ENCODE results near the gene ING1.
"Not testable (repeated sequence)": the region's sequence is repeated elsewhere in the genome, so short reads cannot be mapped to it uniquely, and the experiment has no call there.

ING1 gene

DNA sequence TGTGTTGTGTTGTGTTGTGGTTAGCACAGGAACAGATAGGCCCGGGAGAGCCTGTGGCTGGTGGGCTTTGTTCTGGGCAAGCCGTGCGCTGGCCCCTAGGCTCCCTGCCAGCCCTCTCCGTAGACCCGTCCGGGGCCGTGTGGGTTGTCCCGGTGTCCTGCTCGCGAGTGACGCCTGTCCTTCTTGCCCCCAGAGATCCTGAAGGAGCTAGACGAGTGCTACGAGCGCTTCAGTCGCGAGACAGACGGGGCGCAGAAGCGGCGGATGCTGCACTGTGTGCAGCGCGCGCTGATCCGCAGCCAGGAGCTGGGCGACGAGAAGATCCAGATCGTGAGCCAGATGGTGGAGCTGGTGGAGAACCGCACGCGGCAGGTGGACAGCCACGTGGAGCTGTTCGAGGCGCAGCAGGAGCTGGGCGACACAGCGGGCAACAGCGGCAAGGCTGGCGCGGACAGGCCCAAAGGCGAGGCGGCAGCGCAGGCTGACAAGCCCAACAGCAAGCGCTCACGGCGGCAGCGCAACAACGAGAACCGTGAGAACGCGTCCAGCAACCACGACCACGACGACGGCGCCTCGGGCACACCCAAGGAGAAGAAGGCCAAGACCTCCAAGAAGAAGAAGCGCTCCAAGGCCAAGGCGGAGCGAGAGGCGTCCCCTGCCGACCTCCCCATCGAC lies 5.7 kb downstream of the ING1 start:
- no peak for DNase-seq

DNA sequence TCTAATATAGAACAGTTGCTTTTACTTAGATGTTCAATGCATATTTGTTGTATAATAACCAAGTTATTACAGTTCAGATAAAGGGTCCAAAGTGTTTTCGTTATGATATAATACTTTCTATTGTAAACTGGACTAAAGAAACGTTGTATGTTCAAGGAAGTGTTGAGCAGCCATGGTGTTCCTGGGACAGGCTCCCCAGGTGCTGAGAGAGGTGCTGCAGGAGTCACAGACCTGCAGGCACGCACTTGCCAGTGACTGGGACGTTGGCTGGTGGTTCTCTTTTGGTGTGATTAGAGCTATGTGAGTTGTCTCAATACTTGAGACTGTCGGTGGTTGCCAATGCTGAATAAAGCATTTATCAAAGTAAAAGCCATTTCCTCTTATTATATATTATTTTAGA lies 9.5 kb downstream of the ING1 start:
- DNase-seq, result no peak

DNA sequence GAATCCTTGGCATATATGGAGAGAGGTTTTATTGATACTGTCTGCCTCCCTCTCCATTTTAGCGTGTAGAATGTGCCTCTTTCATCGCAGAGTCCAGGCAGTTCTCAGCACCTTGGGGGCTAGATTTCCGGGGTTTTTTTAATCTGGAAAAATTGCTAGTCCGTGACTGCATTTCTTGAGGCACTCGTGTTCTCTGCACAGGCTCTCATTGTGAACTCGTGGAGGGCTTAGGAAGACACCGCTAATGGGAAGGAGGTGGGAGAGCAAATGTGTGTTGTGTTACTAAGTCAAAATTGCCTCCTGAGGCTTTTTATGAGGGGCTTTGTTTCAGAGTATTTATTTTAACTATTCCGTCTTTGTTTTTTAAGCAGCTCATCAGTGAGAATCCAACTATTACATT lies 10.1 kb downstream of the ING1 start:
- DNase-seq, result no peak

DNA sequence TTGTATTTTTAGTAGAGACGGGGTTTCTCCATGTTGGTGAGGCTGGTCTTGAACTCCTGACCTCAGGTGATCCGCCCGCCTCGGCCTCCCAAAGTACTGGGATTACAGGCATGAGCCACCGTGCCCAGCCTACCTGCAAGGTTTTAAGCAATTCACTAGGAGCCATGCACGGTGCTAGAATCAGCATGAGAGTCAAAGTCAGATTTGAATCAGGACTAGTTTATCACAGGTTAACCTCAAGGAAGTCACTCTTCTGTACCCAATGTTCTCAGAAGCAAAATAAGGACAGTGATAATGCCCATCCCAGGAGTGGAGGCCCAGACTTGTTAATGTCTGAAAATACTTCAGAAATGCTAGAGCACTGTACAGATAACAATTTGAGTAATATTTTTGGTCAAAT lies 12.7 kb downstream of the ING1 start:
- not testable (repeated sequence) for DNase-seq

GRCh38 chr13:110726726-110727125 lies 13.2 kb downstream of the ING1 start:
- DNase-seq, result peak; percentile 27 to 63

- DNase-seq, result no peak
These were observed 17.6 kb downstream of the ING1 start for GRCh38 chr13:110731072-110731471.

DNA sequence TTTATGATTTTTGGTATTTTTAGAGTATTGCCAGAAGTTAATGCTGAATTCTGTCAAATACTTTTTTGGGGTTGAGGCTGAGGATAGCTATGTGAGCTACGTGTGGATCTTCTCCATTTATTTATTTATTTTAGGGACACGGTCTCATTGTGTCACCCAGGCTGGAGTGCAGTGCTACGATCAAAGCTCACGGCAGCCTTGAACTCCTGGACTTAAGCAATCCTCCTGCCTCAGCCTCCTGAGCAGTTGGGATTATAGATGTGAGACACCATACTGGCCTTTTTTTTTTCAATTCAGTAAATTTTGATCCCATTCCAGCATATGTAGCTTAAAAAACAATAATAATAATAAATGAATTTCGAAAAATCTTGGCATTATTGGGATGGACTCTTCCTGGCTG lies 21.1 kb downstream of the ING1 start:
- DNase-seq, result no peak

GRCh38 chr13:110737555-110737954 lies 24.1 kb downstream of the ING1 start:
- no peak for DNase-seq

DNA sequence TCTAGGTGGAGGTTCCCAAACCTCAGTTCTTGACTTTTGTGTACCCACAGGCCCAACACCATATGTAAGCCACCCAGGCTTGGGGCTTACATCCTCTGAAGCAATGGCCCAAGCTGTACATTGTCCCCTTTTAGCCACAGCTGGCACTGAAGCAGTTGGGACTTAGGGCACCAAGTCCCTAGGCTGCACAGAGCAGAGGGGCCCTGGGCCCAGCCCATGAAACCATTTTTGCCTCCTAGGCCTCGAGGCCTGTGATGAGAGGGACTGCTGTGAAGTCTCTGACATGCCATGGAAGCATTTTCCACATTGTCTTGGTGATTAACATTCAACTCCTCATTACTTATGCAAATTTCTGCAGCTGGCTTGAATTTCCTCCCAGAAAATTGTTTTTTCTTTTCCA lies 30.2 kb downstream of the ING1 start:
- no peak for DNase-seq

GRCh38 chr13:110746438-110746837 lies 32.9 kb downstream of the ING1 start:
- DNase-seq, result no peak

- DNase-seq, result no peak
These were observed 34.8 kb downstream of the ING1 start for GRCh38 chr13:110748271-110748670.

GRCh38 chr13:110756219-110756631 lies 42.7 kb downstream of the ING1 start:
- DNase-seq, result no peak

GRCh38 chr13:110757296-110757695 lies 43.8 kb downstream of the ING1 start:
- DNase-seq, result no peak

- no peak for DNase-seq
These were observed 44.8 kb downstream of the ING1 start for GRCh38 chr13:110758195-110758805.

DNA sequence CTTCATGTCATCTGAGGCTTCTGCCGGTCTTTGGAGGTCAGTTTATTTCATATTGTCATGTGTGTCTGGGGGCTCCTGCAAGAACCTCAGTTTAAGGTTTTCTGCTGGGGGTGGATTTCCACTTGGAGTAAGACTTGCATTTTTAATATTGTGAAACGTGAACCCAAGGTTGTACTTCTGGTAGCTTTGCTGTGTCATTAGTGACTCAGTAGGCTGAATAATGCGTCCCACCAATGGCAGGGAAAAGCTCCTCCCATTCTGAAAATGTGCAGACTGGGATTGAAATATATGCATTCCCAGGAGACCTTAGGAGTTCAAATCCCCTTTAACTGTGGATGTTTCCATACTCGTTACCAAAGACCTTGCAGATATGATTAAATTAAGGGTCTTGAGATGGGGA lies 46.2 kb downstream of the ING1 start:
- no peak for DNase-seq

DNA sequence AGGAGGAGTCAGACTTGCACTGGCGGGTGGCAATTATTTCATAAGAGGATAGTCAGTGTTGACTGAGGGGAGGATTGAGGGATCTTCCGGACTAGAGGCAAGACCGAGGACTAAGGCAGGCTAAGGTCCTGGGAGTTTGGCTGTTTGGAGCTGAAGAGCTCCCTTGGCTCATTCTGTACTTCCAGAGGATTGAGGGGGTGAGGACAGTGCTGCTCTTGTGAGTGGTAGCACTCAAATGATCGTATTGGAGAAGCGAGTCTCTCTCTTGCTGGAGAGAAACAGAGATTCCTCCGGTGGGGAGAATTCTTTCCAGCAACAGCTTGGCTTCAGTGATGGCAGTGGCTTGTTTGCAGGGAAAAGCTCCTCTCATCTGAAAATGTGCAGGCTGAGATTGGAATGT lies 47.1 kb downstream of the ING1 start:
- no peak for DNase-seq

DNA sequence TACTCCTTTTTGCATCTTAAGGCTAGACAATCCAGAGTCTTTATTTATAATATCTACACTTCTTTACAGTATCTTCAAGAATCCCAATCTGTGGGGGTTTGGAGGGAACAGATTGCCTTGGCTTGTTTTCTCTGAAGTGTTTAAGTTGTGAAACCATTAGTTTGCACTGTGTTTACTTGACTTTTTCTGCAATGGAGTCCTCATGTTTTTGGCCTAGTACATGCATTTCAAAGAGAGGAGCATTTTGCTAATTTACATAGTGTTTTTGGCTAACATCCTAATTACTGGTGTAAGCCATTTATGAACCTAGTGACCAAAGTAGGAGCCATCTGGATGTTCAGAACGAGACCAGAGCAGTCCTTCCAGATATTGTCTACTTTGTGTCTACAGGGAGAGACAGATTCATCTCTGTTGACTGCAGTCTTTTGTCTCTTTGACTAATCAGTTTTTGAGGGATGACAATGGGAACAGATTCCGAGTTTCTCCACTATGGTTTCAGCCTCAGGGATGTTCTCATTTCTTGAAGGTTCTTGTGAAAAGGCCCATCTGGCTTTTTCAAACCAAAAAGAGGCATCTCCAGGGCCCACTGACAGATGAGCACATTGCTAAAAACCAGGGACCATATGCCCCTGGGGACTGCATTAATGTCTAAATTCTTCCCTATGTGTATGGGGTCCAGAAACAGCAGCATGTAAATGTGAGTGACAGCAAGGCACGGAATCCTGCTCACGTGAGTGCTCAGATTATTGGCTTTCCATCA lies 53.4 kb downstream of the ING1 start:
- no peak for DNase-seq

DNA sequence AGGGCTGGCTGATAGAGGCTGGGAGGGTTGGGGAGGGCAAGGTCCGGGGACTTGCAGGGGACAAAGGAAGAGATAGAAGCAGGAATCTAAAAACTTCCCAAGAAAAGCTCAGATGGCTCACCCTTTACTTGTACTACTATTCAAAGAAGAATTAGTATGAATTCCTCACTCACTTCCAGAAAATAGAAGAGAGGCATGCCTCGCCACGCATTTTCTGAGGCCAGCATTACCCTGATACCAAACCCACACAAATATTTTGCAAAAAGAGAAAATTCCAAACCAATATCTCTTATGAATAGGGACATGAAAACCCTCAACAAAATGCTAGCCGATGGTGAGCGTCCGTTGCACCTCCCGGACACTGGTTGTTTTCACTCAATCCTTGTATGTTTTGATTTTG lies 54.0 kb downstream of the ING1 start:
- no peak for DNase-seq

GRCh38 chr13:110769097-110769496 lies 55.6 kb downstream of the ING1 start:
- no peak for DNase-seq

DNA sequence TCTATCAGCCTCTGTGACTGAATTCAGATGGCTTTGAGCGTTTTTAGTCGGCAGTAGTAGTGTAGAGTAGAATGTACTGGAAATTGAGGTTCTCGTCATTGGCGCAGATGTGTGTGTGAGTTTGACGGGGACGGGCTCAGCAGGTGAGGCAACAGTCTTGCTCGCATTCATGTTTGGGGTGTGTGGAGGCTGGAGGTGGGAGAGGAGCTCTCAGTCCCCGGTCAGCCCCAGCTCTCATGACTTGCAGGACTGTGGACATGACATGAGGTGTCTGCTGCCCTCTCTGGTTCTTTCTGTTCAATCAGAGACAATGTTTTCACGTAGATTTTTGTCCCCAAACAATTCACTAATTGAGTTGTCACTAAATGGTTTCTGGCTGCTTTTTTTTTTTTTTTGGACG lies 57.2 kb downstream of the ING1 start:
- DNase-seq, result no peak

- no peak for DNase-seq
These were observed 57.7 kb downstream of the ING1 start for GRCh38 chr13:110771194-110771593.

DNA sequence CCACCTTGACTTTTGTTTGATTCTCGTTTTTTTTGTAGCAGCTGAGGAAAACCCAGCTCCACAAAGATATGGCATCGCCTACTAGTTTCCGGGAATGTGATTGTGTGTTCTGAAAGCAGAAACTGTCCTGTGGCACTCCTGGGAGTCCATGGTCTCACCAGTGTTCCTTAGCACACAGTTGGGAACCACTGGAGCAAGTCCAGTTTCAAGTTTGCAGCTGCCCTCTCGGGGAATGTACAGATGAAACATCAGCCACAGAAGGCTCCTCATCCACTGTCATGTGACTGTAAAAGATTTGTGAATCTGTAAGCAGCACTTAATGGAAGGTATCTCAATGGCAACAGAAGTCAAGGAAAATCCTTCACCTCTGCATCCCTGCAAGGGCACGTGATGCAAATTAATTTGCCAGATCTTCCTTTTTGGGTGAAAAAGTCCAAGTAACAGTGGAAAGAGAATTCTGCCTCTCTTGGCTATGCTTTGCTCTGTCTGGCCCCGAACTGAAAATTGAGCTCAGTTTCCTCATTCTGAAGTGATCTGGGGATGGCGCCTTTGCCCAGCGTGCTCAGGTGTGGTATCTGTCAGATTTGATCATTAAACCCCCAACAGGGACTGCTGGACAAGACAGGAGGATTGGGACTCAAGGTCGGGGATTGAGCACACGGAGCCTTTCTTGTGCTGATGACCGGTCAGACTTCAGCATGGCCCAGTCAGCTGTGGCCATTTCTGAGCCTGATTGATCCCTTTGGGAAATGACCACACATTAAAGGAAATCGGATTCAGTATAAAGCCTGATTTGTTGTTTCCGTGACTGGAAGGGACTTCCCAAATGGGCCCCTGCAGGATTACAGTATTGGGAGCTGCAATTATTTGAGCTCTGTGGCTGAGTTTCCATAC lies 58.8 kb downstream of the ING1 start:
- no peak for DNase-seq
